Right renal cortex interstitium (tissue), 3 donors: Measurements from ENCODE around the gene NCMAP. TPM values are rescaled to one million over a fixed set of nuclear protein-coding genes. Genes with fewer than 3 reads are reported as not detected.

Experiments
- DNase-seq, 3 donors: peaks; one replicate each; pipeline ENCODE4 v3.0.0-alpha.2; 2013; ENCODE audit warnings: low read depth in 3 of 3, low spot score in 2 of 3
- polyA plus RNA-seq, 3 donors: library from polyadenylated mRNA; unstranded; fragments of 120-200 nt; gene quantifications; one replicate each; pipeline ENCODE4 v1.2.1, GENCODE V29; 2013; ENCODE audit not compliant: insufficient read length in 3 of 3

The NCMAP gene
- polyA plus RNA-seq, 3 donors = 0.58 to 0.87 (median 0.71) TPM

GRCh38 chr1:24567792-24568388, 12.0 kb downstream of the NCMAP start:
- DNase-seq = peak in 1 of 3 donors; percentile 36

GRCh38 chr1:24568475-24568874, 12.6 kb downstream of the NCMAP start:
- DNase-seq = no peak

- DNase-seq = no peak
Observed at GRCh38 chr1:24570265-24571125, 14.6 kb downstream of the NCMAP start.

GRCh38 chr1:24572301-24572700, 16.4 kb downstream of the NCMAP start:
- no peak for DNase-seq

GRCh38 chr1:24575905-24576587, 20.2 kb downstream of the NCMAP start:
- DNase-seq = no peak

- no peak for DNase-seq
Observed at GRCh38 chr1:24578846-24579245, 23.0 kb downstream of the NCMAP start.

DNA sequence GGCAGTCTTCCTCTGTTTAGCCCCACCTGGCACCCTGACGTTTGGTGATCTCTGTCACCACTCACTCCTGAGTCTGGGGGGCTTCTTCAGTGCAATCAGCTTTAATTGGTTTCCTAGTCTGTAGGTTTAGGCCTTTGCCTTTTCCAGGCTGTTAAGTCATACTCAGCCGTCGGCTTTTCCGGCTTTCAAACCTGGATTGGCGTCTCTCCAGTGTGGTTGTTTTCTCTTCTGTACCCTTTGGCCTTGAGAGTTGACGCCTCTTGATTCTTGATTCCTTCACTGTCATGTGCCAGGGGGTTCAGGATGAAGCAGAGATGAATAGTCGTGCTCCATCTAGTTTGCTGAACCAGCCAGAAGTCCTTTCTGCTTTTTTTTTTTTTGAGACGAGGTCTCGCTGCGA, 24.9 kb downstream of the NCMAP start:
- DNase-seq = no peak

DNA sequence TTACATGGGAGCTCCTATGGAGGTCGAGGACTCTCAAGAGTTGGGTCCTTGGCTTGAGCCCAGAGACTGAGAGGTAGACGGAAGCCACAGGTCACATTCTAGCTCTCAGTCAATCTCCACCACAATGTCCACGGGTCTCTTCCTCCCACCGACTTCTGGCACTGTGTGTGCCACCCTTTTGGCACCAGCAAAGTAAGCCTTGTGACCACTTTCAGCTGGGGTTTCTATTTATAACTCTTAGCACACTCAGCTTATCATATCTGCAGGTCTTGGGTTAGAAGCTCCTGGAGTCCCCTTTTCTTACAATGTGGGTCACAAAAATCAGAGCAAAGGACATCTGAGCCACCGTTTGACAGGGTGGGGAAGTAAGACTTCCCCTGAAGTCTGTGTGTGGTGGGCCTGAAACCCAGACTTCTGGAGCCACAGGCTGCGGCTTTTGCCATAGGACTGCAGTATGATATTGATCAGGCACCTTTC, 28.3 kb downstream of the NCMAP start:
- no peak for DNase-seq

DNA sequence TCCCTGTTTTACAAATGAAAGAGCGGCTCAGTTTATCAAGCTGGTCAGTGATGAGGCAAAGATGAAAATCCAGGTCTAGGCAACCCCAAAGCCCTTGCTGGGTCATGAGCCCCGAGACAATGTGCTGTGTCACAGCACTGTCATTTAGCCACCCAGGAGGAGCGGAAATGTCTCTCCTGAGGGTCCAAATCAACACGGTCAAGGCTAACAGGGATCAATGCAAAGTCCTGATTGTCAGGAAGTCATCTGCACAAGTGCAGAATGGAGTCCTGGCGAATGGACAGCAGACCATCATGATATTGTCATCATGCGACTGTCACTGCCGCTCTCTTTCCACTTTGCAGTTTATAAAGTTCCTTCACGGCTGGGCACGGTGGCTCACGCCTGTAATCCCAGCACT, 30.2 kb downstream of the NCMAP start:
- no peak for DNase-seq

DNA sequence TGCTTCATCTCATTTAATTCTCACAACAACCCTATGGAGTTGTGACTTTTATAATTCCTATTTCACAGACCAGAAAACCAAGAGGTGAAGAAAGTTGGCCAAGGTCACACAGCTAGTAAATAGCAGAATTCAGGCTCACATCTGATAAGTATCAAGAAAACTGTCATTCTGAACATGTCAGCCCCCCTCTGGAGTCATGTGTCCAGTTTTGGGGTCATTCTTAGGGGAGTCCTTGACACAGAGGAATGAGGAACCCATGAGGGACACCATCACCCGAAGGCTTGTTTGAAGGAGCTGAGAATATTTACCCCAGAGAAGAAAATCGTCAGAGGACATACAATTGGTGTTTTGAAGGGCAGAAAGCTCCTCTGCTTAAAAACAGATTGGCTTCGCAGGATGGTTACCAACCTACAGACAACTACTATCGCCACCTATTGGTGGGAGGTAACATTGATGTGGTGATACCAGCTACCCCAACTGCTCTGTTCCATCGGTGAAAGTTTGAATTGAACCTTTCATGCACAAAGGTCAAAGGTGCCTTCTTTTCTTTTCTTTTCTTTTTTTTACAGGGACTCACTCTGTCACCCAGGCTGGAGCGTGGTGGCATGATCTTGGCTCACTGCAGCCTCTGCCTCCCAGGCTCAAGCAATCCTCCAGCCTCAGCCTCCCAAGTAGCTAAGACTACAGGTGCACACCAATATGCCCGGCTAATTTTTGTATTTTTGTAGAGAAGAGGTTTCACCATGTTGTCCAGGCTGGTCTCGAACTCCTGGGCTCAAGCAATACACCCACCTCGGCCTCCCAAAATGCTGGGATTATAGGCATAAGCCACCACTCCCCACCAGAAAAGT, 31.3 kb downstream of the NCMAP start:
- peak in 2 of 3 donors; percentile 41 to 42 for DNase-seq

- DNase-seq = no peak
Observed at GRCh38 chr1:24588573-24588972, 32.7 kb downstream of the NCMAP start.

DNA sequence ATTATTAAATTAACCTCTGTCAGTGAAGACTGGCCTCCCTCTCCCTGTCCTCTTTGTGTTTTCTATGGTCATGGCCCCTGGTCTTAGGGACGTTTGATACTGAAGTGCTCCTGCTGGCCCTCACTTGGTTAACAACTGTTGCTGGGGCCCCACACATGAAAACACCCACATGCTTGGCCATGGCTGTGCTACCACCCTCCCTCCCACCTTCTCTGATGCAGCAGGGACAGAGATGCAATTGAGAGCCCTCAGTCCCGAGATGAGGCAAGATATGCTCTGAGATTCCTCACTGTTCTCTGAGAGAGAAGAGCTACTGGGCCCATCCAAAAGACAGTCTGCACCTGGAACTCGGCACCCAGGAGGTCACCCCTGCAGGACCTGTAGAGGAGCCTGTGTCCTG, 33.3 kb downstream of the NCMAP start:
- no peak for DNase-seq

- no peak for DNase-seq
Observed at GRCh38 chr1:24591781-24592180, 35.9 kb downstream of the NCMAP start.

GRCh38 chr1:24594328-24594598, 38.4 kb downstream of the NCMAP start:
- no peak for DNase-seq

DNA sequence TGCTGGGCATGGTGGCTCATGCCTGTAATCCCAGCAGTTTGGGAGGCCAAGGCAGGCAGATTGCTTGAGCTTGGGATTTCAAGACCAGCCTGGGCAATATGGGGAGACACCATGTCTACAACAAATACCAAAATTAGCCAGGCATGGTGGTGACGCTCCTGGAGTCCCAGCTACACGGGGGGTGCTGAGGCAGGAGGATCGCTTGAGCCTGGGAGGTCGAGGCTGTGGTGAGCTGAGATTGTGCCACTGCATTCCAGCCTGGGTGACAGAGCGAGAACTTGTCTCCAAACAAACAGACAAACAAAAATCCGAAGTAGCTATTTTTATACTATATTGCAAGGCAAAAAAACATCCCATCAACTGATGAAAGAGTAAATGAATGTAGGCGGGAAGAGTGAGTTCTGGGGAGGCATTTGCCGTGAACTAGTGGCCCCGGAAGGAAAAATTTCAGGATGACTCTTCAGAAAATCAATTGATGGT, 40.6 kb downstream of the NCMAP start:
- no peak for DNase-seq

DNA sequence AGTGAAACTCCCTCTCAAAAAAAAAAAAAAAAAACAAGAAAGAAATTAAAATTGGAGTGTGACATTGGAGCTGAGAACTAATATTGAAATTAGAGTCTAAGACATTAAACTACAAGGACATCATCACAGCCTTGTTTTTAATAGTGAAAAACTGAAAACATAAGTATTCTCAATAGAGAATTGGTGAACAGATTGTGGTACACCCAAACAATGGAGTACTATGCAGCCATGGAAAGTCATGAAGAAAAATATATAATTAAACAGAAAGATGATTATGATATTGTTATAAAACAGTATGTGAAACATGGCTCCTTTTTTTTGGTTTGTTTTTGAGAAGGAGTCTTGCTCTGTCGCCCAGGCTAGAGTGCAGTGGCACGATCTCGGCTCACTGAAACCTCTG, 43.4 kb downstream of the NCMAP start:
- DNase-seq = no peak

DNA sequence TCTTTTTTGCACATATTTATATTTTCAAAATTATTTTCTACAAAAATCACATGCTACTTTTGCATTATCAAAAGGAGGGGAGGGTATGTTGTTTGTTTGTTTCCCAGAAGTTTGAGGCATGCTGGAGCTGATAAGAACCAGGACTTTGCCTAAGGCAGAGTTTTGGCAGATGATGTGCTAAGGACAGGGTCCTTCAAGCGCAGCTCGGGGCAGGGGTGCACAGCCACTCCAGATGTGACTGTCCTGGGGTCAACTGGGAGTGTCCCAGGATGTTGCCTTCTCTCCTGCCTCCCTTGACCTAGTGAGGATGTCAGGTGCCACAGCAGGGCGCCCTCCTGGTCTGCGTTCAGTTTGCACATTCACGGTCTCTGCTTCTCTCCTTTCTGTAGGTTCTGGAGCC, 44.7 kb downstream of the NCMAP start:
- no peak for DNase-seq

- DNase-seq = no peak
Observed at GRCh38 chr1:24605534-24606295, 49.8 kb downstream of the NCMAP start.

GRCh38 chr1:24606296-24606605, 50.4 kb downstream of the NCMAP start:
- DNase-seq = no peak

DNA sequence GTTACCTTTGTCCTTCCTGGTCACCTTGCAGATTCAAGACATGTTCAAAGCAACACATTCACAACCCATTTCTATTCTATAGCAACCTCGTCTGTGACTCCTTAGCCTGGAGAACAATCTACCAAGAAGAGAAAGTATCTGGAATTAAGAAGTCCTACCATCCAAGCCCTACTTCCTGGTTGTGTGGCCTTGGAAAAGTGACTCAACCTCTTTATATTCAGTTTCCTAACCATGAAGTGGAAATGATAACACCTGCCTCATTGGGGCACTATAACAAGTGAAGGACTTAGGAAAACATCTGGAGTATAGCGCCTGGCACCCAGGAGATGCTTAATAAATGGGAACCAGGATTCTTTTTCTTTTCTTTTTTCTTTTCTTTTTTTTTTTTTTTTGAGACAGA, 50.7 kb downstream of the NCMAP start:
- no peak for DNase-seq
